ENCODE measurements around the gene TUSC2.

TUSC2 gene

GRCh38 chr3:50373146-50374051, 45.4 kb upstream of the TUSC2 start:
- H3K9ac ChIP-seq (ENCODE audit: low read length) = no peak overlapping the region
- H2AFZ ChIP-seq (ENCODE audit: low read depth, low read length, severe bottlenecking) = no peak overlapping the region
- no peak overlapping the region for H3K4me2 ChIP-seq (ENCODE audit: low read depth, low read length, poor library complexity, severe bottlenecking)
- H3K9me2 ChIP-seq (replicated peaks; ENCODE audit: insufficient read depth, low read length) = no peaks in the 10 kb centered on the region
- no peaks in the 10 kb centered on the region for H3F3A ChIP-seq (ENCODE audit: insufficient read depth)
- H3K4me3 ChIP-seq (ENCODE audit: insufficient read depth, low read length, poor library complexity, severe bottlenecking) = no peak overlapping the region
- no peaks in the 10 kb centered on the region for H3K36me3 ChIP-seq (ENCODE audit: low read length)
- H3K27ac ChIP-seq (ENCODE audit: low read depth, low read length) = no peak overlapping the region
- H3K9me3 ChIP-seq (ENCODE audit: insufficient read depth, low read length) = no peaks in the 10 kb centered on the region
- H3K27me3 ChIP-seq (ENCODE audit: low read length) = no peaks in the 10 kb centered on the region
- H3K79me2 ChIP-seq (ENCODE audit: insufficient read depth, low read length) = no peaks in the 10 kb centered on the region
- H4K20me1 ChIP-seq (ENCODE audit: low read depth, low read length) = no peaks in the 10 kb centered on the region
- no peak for TF ChIP-seq CTCF (IDR thresholded peaks at IDR 0.05; ENCODE audit: insufficient read depth, low read length, poor library complexity, severe bottlenecking)
- no peak for TF ChIP-seq EZH2phosphoT487 (conservative IDR thresholded peaks at IDR 0.05; ENCODE audit: low read length)

DNA sequence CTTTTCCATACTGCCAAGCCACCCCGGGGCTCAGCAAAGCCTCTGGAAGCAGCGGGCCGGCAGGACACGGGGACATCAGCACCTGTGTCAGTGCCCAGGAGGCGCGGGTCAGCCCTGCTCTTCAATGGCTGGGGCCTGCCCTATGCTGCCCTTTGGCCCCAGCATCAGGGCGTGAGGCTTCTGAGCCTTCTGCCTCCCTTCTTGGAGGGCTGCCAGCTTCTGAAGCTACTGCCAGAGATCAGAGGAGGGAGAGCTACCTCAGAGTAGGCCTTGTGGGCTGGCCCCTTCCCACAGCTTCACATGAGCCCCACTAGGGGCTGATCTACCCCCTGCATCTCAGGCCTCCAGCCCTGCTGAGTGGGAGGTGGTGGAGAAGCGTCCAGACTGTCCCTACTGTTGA, 44.3 kb upstream of the TUSC2 start:
- no peak overlapping the region for H3K9ac ChIP-seq (ENCODE audit: low read length)
- no peak for TF ChIP-seq EZH2phosphoT487 (conservative IDR thresholded peaks at IDR 0.05; ENCODE audit: low read length)
- TF ChIP-seq CTCF (IDR thresholded peaks at IDR 0.05; ENCODE audit: insufficient read depth, low read length, poor library complexity, severe bottlenecking) = no peak
- H2AFZ ChIP-seq (ENCODE audit: low read depth, low read length, severe bottlenecking) = no peak overlapping the region
- H3K27me3 ChIP-seq (ENCODE audit: low read length) = no peaks in the 10 kb centered on the region
- H4K20me1 ChIP-seq (ENCODE audit: low read depth, low read length) = no peaks in the 10 kb centered on the region
- no peaks in the 10 kb centered on the region for H3F3A ChIP-seq (ENCODE audit: insufficient read depth)
- no peak overlapping the region for H3K27ac ChIP-seq (ENCODE audit: low read depth, low read length)
- H3K79me2 ChIP-seq (ENCODE audit: insufficient read depth, low read length) = no peaks in the 10 kb centered on the region
- H3K9me2 ChIP-seq (replicated peaks; ENCODE audit: insufficient read depth, low read length) = no peaks in the 10 kb centered on the region
- no peaks in the 10 kb centered on the region for H3K36me3 ChIP-seq (ENCODE audit: low read length)
- no peak overlapping the region for H3K4me2 ChIP-seq (ENCODE audit: low read depth, low read length, poor library complexity, severe bottlenecking)
- H3K4me3 ChIP-seq (ENCODE audit: insufficient read depth, low read length, poor library complexity, severe bottlenecking) = no peak overlapping the region
- no peaks in the 10 kb centered on the region for H3K9me3 ChIP-seq (ENCODE audit: insufficient read depth, low read length)

- Histone ChIP-seq H3K27me3 (ENCODE audit: low read length) (no peaks in the 10 kb centered on the region), H3K4me2 (ENCODE audit: low read depth, low read length, poor library complexity, severe bottlenecking) (no peak overlapping the region), H2AFZ (ENCODE audit: low read depth, low read length, severe bottlenecking) (no peak overlapping the region), H3F3A (ENCODE audit: insufficient read depth) (no peaks in the 10 kb centered on the region), H3K9me3 (ENCODE audit: insufficient read depth, low read length) (no peaks in the 10 kb centered on the region), H3K27ac (ENCODE audit: low read depth, low read length) (no peak overlapping the region), H3K79me2 (ENCODE audit: insufficient read depth, low read length) (no peaks in the 10 kb centered on the region), H3K4me3 (ENCODE audit: insufficient read depth, low read length, poor library complexity, severe bottlenecking) (no peak overlapping the region), H3K9me2 (replicated peaks; ENCODE audit: insufficient read depth, low read length) (no peaks in the 10 kb centered on the region), H3K36me3 (ENCODE audit: low read length) (no peaks in the 10 kb centered on the region), H3K9ac (ENCODE audit: low read length) (no peak overlapping the region), H4K20me1 (ENCODE audit: low read depth, low read length) (no peaks in the 10 kb centered on the region)
- TF ChIP-seq CTCF (IDR thresholded peaks at IDR 0.05; ENCODE audit: insufficient read depth, low read length, poor library complexity, severe bottlenecking) (no peak), EZH2phosphoT487 (conservative IDR thresholded peaks at IDR 0.05; ENCODE audit: low read length) (no peak)
Measured at GRCh38 chr3:50371133-50371685, 43.2 kb upstream of the TUSC2 start.

All from SU-DHL-6 (cell line).